NCI-H2171 treated with DMSO at 0.1 percent for 48 hours (cell line): Measurements from ENCODE around the gene PDK3.
A peak's percentile ranks its signal among the peaks of the same experiment; 100 is the strongest.

Experiments
- DNase-seq: peaks from one replicate; lab custom pipeline; 2025; lab: John Stamatoyannopoulos, UW

Gene PDK3

DNA sequence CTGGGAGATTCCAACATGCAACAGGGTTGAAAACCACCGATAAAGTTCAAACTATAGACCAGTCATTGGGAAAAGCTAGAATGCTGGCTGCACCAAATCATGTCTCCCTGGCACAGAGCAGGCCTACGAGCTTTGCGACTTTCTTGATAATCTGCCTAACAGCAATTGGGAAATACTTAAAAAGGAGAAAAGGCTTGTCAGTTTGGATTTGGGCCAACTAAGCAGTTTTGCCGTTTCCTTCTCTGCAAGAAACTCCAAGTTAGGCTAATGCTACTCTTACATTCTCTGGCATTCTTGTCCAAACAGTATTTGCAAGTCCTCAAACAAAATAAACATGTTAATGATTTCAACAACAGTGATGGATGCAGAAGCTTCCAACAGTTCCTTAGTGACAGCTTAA is 87.9 kb downstream of the PDK3 start:
- DNase-seq, result no peak

- no peak for DNase-seq
Observed at GRCh38 chrX:24561121-24561520, 96.0 kb downstream of the PDK3 start.

- DNase-seq, result peak; percentile 91
Observed at GRCh38 chrX:24563291-24564010, 98.4 kb downstream of the PDK3 start.

- DNase-seq, result no peak
Observed at GRCh38 chrX:24566240-24566639, 101.2 kb downstream of the PDK3 start.

GRCh38 chrX:24567169-24567568 is 102.1 kb downstream of the PDK3 start:
- DNase-seq, result no peak

DNA sequence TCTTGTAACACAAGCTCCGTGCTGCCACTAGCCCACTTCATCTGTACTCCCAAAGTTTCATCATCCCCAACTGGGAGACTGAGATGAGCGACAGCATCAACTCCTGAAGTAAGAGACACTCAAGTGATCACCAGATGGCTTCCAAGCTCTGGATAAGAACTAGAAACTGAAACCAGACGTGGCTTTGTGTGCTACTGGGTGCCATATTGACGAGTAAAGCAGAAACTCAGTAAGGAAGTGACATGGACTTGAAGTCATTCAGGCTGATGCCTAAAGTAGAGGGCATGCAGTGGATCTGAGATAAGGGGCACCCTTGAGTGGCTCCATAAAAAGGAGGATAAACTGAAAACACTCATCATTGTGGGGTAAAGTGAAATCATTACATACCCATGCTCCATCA is 109.7 kb downstream of the PDK3 start:
- peak; percentile 2 for DNase-seq

DNA sequence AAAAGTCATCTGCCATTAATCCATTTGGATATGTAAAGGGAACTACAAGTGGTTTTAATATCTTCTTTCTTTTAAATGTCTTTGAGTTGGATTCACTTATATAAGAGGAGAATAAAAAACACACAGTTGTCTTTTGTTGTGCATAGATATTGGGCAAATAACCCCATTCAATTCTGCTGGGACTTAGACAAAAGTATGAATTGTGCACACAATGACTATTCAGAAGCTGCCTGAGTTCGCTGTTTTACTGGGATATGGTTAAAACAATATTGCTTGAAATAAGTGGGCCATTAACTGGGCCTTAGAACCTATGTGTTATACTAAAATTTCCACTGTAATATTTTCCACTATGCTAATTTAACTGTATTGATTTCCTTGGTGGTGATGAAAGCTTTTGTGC is 110.4 kb downstream of the PDK3 start:
- DNase-seq, result no peak

GRCh38 chrX:24577091-24577490 is 112.0 kb downstream of the PDK3 start:
- no peak for DNase-seq
